Measurements from ENCODE around the gene MED12L.

MED12L gene

GRCh38 chr3:151264605-151265004 lies 179.1 kb downstream of the MED12L start:
- DNase-seq = no peak

- no peak for DNase-seq
Observed at GRCh38 chr3:151265166-151265565, 179.7 kb downstream of the MED12L start.

DNA sequence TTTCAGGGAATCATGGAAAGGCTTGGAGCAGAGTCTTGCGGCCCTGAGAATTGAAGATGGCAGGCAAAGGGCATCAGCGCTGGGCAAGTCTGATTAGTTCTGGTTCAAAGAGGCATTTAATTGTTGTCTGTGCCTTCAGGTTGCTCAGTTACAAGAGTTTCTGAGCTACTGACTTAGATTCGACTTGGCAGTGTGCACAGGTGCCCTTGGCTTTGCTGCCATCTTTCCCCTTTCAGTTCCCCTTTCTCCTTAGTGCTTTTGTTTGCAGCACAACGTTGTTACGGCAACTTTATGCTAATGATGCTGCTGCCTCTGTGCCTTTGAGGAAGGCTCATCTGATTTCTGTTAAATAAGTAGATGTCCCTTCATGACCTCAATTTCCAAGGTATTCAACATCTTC lies 180.4 kb downstream of the MED12L start:
- DNase-seq = no peak

GRCh38 chr3:151267066-151267465 lies 181.6 kb downstream of the MED12L start:
- no peak for DNase-seq

DNA sequence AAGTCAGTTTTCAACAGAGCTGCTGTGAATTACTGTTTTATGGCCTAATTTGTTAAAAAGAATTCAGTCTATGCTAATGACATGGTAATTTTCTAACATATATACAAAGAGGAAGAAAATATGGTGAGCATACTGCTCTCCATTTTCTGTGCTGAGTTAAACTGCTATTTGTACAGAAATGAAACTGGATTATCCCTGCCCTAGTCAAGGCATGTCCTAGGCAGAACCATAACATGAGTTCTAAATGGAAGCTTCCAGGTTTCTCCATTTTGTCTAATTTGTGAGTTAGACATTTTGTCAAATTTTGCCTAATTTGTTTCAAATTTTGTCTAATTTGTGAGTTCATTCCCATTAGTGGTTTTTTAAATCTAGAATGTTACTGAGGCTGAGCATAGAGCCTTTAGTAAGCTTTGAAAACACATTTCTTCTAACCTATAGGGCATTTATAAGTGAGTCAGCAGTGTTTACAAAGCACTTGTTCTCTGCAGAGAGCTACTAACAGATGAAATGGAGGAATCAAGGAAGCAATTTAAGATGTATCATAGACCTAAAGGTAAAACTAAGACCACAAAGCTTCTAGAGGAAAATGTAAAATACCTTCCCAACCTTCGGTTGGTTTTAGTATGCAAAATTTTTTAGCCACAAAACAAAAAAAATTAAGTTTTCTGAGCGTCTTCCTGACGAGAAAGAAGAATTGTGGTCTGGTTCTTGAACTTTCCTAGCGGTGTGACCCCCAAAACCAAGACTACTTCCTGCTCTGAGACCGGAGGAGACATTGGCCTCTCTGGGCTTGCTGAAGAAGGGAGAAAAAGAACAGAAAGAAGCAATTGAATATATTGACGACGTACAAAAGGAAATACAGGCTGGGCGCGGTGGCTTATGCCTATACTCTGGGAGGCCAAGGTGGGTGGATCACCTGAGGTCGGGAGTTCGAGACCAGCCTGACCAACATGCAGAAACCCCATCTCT lies 183.1 kb downstream of the MED12L start:
- DNase-seq = peak; percentile 60

DNA sequence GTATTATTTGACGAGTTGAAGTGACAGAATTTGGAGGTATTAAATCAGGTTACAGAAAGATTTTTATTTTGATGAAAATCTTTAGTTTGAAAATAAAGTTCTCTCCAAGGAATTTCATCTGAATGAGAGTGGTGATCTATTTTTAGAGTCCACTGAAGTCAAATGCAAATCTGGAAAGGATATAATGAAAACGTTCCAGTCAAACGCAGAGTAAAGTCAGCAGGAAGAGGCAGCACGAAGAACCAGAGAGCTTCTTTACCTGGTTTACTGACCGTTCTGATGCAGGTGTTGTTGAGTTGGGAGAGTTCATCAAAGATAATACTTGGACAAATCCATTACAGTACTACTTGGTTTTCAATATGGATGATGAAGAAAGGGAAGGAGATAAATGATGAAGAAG lies 184.2 kb downstream of the MED12L start:
- DNase-seq = no peak

- DNase-seq = no peak
Observed at GRCh38 chr3:151275091-151275490, 189.6 kb downstream of the MED12L start.

DNA sequence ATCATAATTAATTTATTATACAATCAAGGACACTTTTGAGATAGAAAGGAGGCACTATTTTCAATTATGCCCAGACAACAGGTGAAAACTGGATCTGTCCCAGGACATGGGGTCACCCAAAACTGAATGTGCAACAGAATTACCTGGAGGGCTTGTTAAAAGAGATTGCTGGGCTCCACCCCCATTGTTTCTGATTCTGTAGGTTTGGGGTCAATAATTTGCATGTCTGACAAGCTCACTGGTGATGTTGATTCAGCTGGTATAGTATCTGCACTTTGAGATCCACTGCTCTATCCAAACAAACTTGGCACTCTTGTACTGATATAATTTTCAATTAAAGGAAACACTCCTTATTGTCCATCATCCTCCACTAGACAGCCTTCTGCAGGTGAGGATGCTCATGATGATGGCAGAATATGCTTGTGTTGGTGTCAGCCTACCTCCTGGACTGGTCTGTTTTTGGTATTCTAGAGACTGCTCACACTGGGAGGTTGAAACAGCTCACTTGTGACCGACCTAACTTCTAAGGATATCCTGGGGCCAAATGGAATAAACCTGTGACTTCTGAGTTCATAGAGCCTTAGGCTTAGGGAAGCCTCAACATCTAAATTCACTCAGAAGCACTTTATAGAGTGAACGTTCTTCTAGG lies 190.7 kb downstream of the MED12L start:
- DNase-seq = no peak

DNA sequence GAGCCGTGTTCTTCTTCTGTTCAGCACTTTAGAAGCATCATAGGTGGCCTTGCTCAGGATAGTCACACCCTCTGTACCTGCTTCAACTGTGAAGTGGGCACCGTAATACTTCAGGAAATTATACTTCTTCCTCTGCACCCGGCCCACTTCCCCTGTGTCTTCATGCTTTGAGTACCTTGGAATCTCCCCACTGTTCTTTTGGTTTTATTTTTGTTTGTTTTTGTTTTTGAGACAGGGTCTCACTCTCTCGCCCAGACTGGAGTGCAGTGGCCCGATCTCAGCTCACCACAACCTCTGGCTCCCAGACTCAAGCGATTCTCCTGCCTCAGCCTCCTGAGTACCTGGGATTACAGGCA lies 191.2 kb downstream of the MED12L start:
- no peak for DNase-seq

DNA sequence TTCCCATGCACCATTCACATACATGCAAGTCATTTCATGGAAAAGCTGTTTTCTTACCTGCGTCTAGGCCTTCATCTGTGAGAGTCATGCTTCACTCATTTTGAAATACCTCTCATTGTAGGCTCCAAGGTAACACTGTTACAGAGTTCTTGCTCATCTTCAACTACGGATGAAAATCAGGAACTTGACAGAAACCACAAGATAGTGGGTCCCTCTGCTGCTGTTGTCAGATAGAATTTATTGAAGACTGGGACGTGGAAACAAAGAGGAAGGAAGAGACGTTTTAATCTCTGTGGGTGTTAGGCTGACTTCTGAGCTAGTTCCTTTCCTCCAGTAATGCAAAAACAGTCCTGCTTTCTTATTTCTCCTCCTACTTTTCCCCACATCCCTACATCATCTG lies 192.8 kb downstream of the MED12L start, which contains the start of gene P2RY14:
P2RY14 (minus strand) TSS at position 313 of the 400 bp plus-strand sequence. CDS start 64,226 bp downstream, outside the sequence.
- no peak for DNase-seq

DNA sequence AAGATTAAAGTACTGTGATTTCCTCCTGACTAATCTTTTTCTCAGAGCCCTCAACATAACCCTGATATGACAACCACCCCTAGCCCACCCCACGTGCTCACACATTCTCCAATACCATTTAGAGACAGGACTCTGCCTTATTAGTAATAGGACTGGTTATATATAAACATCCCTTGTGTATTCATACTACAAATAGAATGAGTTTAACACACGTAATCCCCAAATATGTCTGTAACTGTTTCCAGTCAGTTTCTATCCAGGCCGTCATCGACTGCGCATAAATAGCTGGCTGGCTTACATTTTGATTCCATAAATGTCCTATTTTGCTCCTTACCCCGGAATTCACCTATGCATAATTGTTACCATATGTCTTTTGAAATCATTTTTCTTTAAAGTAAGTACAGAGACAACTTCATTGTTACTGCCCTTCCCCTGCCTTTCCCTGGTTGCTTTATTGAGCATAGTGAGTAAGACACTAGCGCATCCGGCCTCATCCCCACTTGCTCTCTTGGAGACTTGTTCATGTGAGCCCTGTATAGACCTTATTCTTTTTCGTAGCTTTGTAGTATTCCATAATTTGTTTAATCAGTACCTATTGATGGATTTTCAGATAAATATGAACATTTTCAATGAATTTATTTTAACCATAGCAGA lies 196.3 kb downstream of the MED12L start:
- DNase-seq = no peak

DNA sequence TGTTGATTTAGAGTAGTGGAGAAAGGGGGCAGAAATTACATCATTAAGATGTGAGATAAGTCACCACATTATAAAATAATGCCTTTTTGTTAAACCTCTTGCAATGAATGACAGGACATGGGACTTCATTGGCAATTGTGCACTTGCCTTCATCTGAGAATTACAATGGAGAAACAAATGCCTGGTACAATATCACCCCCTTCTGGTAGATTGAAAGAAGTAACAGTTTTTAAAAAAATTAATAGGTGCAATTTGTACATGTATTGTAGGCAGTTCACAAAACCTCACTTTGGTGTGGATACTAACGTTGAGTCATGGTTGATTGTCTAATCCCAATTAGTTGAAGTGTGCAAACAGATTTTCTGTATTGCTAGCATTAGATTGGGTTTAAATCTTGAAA lies 197.5 kb downstream of the MED12L start:
- no peak for DNase-seq

DNA sequence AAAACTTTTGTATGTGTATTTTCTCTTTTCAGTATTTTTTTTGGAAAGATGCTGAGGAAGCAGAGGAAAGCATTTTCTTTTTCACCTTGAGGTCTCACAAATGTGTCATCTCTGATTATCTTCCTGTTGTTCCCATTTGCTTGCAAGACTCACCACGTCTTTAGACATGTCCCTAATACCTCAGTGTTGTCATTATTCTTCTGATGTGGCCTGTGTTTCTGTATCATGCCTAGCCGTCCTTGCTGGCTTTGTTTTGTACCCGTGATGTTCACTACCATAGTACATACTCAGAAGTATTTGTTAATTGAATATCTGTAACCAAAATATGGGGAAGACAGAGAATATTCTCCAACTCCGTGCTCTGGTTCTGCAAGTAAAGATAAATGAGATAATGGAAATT lies 197.9 kb downstream of the MED12L start:
- DNase-seq = no peak

- DNase-seq = no peak
Observed at GRCh38 chr3:151283907-151284461, 198.5 kb downstream of the MED12L start.

GRCh38 chr3:151285940-151286339 lies 200.5 kb downstream of the MED12L start:
- no peak for DNase-seq

DNA sequence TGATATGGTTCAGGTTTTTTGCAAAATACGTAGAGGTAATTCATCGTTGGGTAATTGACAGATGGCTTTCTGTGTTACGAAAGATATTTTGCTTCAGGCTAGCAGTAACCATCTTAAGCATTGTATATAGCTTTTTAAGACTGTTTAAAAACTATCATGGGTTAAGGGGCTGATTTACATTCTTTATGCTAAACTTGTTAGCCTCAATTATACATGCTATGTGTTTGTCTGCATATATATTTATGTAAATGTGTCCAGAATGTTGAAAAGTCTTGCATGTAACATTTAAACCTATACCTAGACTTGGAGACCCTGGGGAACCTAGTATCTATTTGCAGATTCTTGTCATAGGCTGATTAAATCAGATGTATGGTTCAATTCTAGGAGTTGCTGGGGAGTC lies 204.0 kb downstream of the MED12L start:
- DNase-seq = no peak

DNA sequence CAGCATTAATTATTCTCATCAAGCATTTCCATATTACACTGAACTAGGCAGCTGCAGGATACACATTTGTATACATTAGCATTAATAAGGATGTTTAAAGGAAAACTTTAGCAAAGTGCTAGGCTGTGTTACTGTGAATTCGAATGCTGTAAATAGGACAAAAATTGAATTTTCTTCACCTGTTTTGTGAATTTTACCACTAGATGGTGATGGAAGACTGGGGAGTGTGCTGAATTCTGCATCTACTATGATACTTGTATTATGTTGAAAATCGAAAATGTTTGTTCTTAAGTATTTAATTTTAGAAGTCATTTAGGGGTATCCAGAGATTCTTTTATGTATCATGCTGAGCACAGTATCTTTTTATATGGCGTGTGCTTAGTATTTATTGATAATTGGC lies 205.2 kb downstream of the MED12L start:
- no peak for DNase-seq

- DNase-seq = no peak
Observed at GRCh38 chr3:151293127-151293526, 207.7 kb downstream of the MED12L start.

GRCh38 chr3:151296226-151296625 lies 210.8 kb downstream of the MED12L start:
- no peak for DNase-seq

GRCh38 chr3:151297429-151297828 lies 212.0 kb downstream of the MED12L start:
- DNase-seq = no peak

DNA sequence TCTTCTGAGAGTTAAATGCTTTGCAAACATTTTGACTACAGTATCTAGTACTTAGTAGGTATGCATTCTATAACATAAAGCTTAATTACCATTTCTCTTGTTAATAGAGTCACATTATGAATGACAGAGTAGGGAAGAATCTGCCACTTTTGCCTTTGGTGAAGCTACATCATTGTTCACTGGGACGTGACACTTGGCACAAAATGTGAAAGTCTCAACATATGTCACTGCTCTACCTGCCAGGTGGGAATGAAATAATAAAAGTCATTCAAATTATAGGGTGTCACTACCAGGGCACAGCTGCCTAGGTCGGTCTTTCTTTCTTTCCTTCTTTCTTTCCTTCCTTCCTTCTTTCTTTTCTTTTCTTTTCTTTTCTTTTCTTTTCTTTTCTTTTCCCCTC lies 213.5 kb downstream of the MED12L start:
- no peak for DNase-seq

- no peak for DNase-seq
Observed at GRCh38 chr3:151300539-151300938, 215.1 kb downstream of the MED12L start.

GRCh38 chr3:151301787-151302186 lies 216.3 kb downstream of the MED12L start:
- no peak for DNase-seq

All from stimulated activated CD8-positive, alpha-beta memory T cell treated with anti-CD3 and anti-CD28 coated beads, Interleukin-4, amount 100 ng/mL, for 48 hours (primary cell).